Fibroblast of gingiva (primary cell): ENCODE results near the gene BMP5.

Experiments used
- DNase-seq: peaks from one replicate; pipeline ENCODE4 v3.0.0-alpha.2; 2011; ENCODE audit warnings: low read depth

The BMP5 gene

GRCh38 chr6:55811074-55811473, 64.3 kb downstream of the BMP5 start:
- DNase-seq: no peak

DNA sequence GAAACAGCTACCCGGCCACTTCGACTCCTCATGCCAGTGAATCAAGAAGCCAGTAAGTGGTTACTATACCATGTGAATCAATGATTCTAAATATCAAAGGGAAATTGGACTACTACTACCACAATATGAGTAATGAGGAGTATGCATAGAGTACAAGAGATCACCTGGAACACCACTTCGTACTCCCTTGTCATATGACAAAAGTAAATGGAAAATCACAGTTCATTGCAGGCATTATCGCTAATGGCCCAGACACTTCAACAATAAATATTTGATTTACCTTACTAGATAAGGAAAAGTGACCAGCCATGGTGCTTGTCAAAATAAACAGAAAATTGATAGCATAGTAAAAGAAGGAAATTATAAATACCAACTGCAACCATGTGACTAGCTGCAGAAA, 73.1 kb downstream of the BMP5 start:
- no peak for DNase-seq

GRCh38 chr6:55798571-55798970, 76.8 kb downstream of the BMP5 start:
- no peak for DNase-seq

DNA sequence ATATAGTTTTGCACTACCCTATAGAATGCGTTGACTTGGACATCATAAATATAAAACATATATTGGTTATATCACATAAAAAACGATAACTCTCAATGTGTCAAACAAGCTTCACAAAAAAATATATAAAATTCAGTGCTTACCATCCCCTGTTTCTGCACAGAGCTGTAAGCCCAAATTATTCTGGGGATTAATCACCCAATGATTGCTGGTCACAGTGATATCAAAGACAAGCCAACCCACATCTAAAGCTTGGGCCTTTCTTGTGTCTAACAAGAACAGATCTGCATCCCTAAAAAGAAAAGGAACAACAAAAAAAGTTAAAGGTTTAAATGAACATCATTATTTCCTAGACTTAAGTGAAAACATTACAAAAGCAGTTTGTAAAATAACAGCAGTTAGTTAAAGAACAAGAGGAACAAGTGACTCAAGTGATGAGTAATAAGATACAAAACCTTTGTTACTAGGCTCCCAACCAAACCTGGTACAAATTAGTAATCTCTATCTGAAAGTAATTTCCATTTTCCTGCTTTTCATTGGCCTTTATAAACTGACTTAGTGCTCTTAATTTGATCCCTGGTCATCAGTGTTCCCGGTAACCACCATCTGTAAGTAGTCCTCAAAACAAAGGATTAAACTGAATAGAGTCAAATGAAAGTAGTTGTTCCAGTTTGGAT, 81.1 kb downstream of the BMP5 start:
- DNase-seq: peak; percentile 79

GRCh38 chr6:55785273-55785672, 90.1 kb downstream of the BMP5 start:
- DNase-seq: no peak

- peak; percentile 18 for DNase-seq
Measured at GRCh38 chr6:55782275-55782674, 93.1 kb downstream of the BMP5 start.

- DNase-seq: no peak
Measured at GRCh38 chr6:55778705-55779104, 96.7 kb downstream of the BMP5 start.

DNA sequence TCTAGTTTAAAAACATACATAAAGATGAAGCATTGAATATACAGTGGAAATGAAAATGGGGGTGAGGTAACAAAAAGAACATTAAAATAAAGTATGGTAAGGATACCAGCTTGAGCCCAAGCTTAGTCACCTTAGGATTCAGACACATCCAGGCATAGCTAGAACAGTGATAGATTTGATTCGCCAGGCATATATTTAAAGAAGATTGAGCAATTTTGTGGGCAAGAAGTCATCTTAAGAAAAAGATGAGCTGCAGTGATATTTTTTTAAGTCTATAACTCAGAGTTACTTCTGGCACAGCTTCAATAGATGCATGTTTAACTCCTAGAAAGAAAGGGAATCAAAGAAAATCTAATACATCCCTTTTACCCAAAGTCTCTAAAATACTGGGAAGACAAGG, 97.9 kb downstream of the BMP5 start:
- peak; percentile 42 for DNase-seq

- no peak for DNase-seq
Measured at GRCh38 chr6:55776113-55776512, 99.3 kb downstream of the BMP5 start.

- DNase-seq: no peak
Measured at GRCh38 chr6:55775029-55775318, 100.4 kb downstream of the BMP5 start.

- no peak for DNase-seq
Measured at GRCh38 chr6:55774286-55775028, 100.9 kb downstream of the BMP5 start.

DNA sequence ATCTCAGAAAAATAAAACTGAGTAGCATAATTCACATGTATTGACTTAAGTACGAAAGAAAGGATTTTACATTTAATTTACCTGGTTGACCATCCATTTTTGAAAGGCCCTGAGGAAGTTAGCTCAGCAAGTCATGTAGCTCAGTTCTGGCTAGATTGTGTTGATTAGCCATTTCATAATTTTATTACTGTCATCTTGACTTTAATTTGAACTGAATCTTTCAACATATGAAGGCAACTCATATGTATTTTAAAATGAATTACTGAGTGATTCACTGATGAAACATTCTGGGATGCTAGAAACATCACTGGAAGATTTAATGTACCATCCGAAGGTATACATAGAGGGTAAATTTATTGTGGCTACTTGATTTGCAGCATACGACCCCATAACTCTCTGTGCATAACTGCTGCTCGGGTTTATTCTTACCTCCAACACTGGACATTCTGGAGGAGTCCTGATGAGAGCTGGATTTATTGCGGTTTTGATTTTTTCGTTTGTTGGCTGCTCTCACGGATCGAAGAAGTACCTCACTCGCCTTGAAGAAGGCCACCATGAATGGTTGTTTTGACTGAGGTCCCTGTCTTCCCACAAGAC, 101.7 kb downstream of the BMP5 start:
- DNase-seq: no peak

GRCh38 chr6:55772730-55773129, 102.7 kb downstream of the BMP5 start:
- DNase-seq: no peak

- no peak for DNase-seq
Measured at GRCh38 chr6:55759536-55759935, 115.9 kb downstream of the BMP5 start.

DNA sequence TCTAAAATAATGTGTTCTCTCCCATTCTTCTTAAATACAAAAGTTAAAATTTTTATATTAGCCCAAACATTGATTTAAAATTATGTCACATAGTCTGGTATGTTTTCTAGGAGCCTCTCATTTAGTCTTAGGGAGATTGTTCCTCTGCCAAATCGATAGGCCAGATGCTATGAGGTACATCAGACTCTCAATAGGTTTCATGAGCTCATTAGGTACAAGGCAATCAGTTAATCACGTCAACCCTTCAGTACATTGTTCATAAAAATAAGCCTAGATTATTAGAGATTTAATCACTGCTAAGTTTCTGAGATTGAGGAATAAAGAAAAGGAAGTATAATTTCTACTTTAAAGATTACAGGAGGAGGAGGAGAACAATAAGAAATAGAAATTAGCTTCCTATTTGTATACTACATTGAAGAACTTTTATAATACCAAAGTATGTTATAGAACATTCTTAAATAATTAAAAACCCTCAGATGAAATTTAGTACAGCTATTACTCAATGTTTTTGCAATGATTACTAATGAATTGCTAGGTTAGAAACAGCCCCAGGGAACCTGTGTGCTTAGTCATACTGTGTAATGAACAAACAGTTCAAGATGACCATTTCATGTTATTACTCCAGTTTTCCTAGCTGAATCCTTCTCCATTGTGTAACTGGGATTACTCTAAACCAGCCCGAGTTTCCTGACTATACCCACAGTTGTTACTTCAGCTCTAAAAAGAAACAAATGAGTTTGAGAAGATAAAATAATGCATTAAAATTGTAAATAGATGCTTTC, 117.0 kb downstream of the BMP5 start:
- DNase-seq: peak; percentile 98

DNA sequence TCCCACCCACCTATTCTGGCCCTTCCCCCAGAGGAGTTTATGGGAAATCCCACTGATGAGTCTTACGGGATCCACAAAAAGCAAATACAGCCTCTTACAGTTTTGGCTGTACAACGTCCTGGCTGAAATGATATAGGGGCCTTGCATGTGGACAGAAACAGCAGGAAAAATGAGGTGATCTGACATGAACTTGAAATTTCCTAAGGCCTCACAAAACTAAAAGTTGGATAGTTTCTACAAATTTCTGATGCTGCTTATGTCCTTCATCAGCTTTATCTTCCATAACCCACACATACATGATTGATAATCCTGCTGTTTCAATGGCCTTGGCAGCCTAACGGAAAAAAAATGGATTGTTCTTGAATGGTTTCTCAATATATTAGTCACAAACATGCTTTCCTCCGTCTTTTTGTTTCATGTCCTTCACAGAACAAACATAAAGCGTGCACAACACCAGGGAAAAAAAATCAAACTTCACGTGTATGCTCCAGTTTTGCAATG, 118.8 kb downstream of the BMP5 start:
- DNase-seq: no peak

GRCh38 chr6:55748880-55749279, 126.5 kb downstream of the BMP5 start:
- DNase-seq: no peak

- DNase-seq: no peak
Measured at GRCh38 chr6:55746473-55746872, 128.9 kb downstream of the BMP5 start.

DNA sequence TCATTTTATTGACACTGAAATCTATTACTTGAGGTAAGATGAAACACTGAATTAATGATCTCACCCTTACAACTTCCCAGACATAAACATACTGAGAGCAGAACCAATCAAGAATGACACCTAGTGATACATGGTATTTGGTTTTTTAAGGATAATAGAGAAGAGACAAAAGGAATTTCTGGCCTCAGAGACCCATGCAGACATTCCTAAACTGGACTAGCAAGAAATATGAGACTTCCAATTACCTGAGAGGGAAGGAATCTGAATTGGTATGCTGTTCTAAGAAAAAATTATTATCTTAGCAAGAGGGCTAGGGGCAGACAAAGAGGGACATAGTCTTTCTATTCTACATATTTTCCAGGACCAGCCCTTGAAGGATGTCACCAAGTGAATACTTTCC, 141.1 kb downstream of the BMP5 start:
- no peak for DNase-seq

DNA sequence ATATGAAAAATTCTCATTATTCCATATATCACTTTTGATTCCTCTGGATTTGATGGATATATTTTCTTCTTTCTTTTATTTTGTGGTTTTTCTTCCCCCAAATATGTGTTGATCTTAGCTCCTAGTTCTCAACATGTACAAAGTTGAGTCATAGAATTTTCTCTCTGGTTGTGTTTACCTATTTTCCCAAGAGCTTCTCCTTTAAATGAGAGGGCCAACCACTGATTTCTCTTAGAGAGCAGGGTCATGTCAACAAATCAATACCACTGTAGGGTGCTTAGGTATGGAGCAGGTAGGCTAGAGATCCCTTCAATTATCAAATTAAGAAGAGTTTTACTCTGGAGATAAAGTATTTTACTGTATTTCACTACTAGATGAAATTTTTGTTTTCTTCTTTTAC, 145.7 kb downstream of the BMP5 start:
- DNase-seq: no peak

DNA sequence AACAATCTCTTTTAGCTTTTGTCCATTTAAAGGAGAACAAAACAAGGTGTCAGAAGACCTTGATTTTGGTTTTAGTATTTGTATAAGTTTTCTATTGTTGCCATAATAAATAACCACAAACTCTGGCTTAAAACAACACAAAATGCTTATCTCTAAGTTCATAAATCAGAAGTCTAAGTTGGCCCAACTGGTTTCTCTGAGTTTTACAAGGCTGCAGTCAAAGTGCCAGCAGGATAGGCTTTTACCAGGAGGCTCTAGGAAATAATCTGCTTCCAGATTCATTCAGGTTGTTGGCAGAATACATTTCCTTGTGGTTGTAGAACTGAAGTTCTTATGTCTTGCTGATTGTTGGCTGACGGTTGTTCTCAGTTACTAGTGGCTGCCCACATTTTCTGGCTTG, 149.2 kb downstream of the BMP5 start:
- no peak for DNase-seq

GRCh38 chr6:55714831-55715230, 160.6 kb downstream of the BMP5 start:
- DNase-seq: no peak

GRCh38 chr6:55713436-55713835, 162.0 kb downstream of the BMP5 start:
- DNase-seq: peak; percentile 59
